ENCODE data around the gene DTNBP1. TPM values are rescaled to one million over a fixed set of nuclear protein-coding genes. Genes with fewer than 3 reads are reported as not detected.

DTNBP1 gene
- total RNA-seq, 1 donor from 2014 or later: 11.0 TPM

GRCh38 chr6:15594512-15595259, 68.1 kb downstream of the DTNBP1 start:
- Histone ChIP-seq H3K36me3 (ENCODE audit: control insufficient read depth, insufficient read depth, low read length) (no peaks in the 10 kb centered on the region), H3K27me3 (ENCODE audit: control insufficient read depth, insufficient read depth, low read length) (no peaks in the 10 kb centered on the region), H3K4me3 (ENCODE audit: low read depth, low read length) (no peak overlapping the region)
- TF ChIP-seq CTCF (IDR thresholded peaks at IDR 0.05; ENCODE audit: insufficient read depth, low read length, poor library complexity, severe bottlenecking): no peak
- no peak for DNase-seq (ENCODE audit: low read depth)

GRCh38 chr6:15593798-15594197, 69.0 kb downstream of the DTNBP1 start:
- Histone ChIP-seq H3K4me3 (ENCODE audit: low read depth, low read length) (no peak overlapping the region), H3K27me3 (ENCODE audit: control insufficient read depth, insufficient read depth, low read length) (no peaks in the 10 kb centered on the region), H3K36me3 (ENCODE audit: control insufficient read depth, insufficient read depth, low read length) (no peaks in the 10 kb centered on the region)
- TF ChIP-seq CTCF (IDR thresholded peaks at IDR 0.05; ENCODE audit: insufficient read depth, low read length, poor library complexity, severe bottlenecking): no peak
- no peak for DNase-seq (ENCODE audit: low read depth)

- no peaks in the 10 kb centered on the region for H3K27me3 ChIP-seq (ENCODE audit: control insufficient read depth, insufficient read depth, low read length)
- no peaks in the 10 kb centered on the region for H3K36me3 ChIP-seq (ENCODE audit: control insufficient read depth, insufficient read depth, low read length)
- no peak overlapping the region for H3K4me3 ChIP-seq (ENCODE audit: low read depth, low read length)
- no peak for DNase-seq (ENCODE audit: low read depth)
- no peak for TF ChIP-seq CTCF (IDR thresholded peaks at IDR 0.05; ENCODE audit: insufficient read depth, low read length, poor library complexity, severe bottlenecking)
Measured at GRCh38 chr6:15592610-15593009, 70.2 kb downstream of the DTNBP1 start.

DNA sequence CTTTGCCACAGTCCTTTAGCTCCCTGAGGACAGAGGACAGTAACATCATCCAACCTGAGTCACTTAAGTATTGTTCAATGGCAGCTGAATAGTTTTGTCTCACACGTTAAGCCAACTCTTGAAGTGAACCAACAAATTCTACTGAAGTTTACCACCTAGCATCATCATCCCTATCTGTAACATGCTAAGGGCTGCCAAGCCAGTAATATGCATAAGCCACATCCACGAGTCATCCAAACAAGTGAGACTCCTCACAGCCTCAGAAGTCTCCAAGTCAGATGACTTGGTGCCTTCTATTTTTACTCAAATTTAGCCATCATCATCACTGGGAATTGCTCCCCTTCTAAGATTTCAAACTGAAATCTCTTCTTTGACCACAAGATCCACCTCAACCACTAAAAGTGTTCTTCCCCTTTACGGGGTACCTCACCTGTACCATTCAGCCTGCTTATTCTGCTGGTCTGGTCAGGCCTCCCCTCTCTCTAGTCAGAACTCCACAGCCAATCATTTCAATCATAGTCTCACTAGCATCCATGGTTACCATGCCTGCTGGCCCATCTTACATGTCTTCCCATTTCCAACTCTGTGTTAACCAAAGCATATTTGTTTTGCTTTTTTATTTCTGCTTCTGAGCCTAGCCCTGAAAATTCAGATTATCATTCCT, 73.7 kb downstream of the DTNBP1 start:
- Histone ChIP-seq H3K36me3 (ENCODE audit: control insufficient read depth, insufficient read depth, low read length) (no peaks in the 10 kb centered on the region), H3K4me3 (ENCODE audit: low read depth, low read length) (no peak overlapping the region), H3K27me3 (ENCODE audit: control insufficient read depth, insufficient read depth, low read length) (no peaks in the 10 kb centered on the region)
- DNase-seq (ENCODE audit: low read depth): peak; percentile 37
- no peak for TF ChIP-seq CTCF (IDR thresholded peaks at IDR 0.05; ENCODE audit: insufficient read depth, low read length, poor library complexity, severe bottlenecking)

DNA sequence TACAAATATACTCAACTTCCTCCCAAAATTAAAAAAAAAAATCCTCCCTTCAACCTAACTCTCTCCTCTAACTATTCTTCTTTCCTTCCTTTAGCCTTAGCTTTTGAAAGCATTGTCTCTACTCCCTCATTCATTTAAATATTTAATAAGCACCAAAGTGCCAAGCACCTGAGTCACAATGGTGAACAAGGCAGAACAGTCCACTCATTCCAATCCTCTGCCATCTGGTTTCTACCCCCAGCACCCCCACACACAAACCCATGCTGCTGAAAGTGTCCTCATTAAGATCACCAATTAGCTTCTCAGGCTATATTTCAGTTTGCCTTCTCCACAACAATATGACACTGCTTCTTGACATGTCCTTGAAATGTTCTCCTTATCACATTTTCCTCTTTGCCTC, 76.3 kb downstream of the DTNBP1 start:
- Histone ChIP-seq H3K36me3 (ENCODE audit: control insufficient read depth, insufficient read depth, low read length) (no peaks in the 10 kb centered on the region), H3K4me3 (ENCODE audit: low read depth, low read length) (no peak overlapping the region), H3K27me3 (ENCODE audit: control insufficient read depth, insufficient read depth, low read length) (no peaks in the 10 kb centered on the region)
- no peak for TF ChIP-seq CTCF (IDR thresholded peaks at IDR 0.05; ENCODE audit: insufficient read depth, low read length, poor library complexity, severe bottlenecking)
- DNase-seq (ENCODE audit: low read depth): no peak

Data from kidney epithelial cell (primary cell).